OCI-LY7 (cell line): ENCODE data around the gene POLR2F.

Source experiments
- CTCF ChIP-seq: fragments of 200-600 bp; sonication (generic); conservative IDR thresholded peaks from 2 replicates; pipeline ENCODE4 v1.5.1; 2014; ENCODE audit warnings: mild to moderate bottlenecking, antibody characterized with exemption, low read length, moderate library complexity, mixed read lengths
- EZH2phosphoT487 ChIP-seq: fragments of 200-600 bp; sonication (generic); IDR thresholded peaks from 2 replicates; pipeline ENCODE4 v1.6.1; 2018; ENCODE audit warnings: low read depth, borderline replicate concordance, mild to moderate bottlenecking, mixed run types, antibody characterized with exemption, low read length, moderate library complexity, mixed read lengths

GRCh38 chr22:37991731-37992442 lies 38.4 kb downstream of the POLR2F start:
- TF ChIP-seq CTCF, result no peak
- no peak for TF ChIP-seq EZH2phosphoT487
